ENCODE measurements around the gene OR52E6.

Gene OR52E6

DNA sequence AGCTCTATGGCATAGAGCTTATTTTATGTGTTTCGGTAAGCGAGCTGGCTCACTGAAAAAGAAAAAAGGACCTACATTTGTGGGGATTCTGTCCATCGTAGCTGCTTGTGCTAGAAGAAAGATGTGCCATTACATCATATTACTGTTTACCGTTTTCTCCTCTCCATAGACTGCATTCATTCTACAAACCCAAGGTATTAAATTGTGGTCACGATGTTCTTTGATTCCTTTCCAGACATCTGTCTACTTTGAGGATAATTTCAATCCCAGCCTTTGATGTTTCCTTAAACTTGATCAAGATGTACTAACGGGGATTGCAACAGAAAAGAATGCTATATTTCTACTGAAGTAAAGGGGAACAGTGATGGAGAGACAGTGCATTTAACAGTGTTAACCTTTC is 45.2 kb downstream of the OR52E6 start:
- DNase-seq (ENCODE audit: low read depth in 2 of 2) = no peak

DNA sequence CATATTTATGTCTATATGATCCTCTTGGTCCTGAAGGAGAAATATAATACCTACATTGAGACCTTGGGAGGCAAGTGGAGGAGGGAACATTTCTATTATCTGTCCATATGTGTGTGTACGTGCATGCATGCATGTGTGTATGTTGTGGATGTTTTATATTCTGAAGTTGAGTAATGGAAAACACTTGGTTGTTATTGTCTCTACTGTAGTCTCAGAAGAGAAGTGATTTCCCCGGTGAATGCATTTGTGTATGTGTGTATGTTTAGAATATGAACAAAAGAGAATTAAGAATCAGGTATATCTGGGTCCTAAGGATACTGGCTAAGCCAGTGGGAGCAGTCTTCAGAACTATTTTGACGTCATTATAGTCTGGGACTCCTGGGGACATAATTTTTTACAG is 50.5 kb downstream of the OR52E6 start, which contains the start of gene OR52N1:
OR52N1 (minus strand) TSS at position 101 of the 400 bp plus-strand sequence. CDS start 2,449 bp downstream, outside the sequence.
- DNase-seq (ENCODE audit: low read depth in 2 of 2) = no peak

Measured in stimulated activated CD8-positive, alpha-beta memory T cell treated with anti-CD3 and anti-CD28 coated beads, Interleukin-2, amount 100 ng/mL, for 48 hours (primary cell).